ENCODE data around the gene BRIP1.
A peak's percentile ranks its signal among the peaks of the same experiment; 100 is the strongest.

BRIP1 gene

DNA sequence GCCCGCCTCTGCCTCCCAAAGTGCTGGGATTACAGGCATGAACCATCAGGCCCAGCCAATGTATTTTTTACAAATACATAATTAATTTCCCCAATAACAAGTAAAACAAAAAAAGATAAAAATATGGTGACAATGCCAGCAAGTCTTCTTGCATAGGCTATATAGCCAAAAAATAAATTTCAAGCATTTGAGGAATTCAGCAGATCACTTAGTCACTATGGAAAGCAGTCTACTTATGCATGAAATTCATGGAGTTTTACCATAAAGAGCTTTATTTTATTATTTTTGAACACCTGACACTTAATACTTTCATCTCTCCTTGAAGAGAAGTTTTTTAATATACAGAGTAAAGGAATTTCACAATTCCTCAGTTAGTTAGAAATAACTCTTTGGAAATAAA, 56.4 kb downstream of the BRIP1 start:
- Histone ChIP-seq H3K4me1 (ENCODE audit: control insufficient read depth in 1 of 2, insufficient read depth in 2 of 2, low read length in 2 of 2) (no peaks in the 10 kb centered on the region), H3K27ac (ENCODE audit: low read depth, low read length) (no peak overlapping the region), H4K8ac (ENCODE audit: low read depth, low read length) (no peak overlapping the region), H3K4me3 (ENCODE audit: low read depth, low read length) (no peak overlapping the region), H3K9ac (ENCODE audit: low read length) (no peak overlapping the region), H2BK120ac (ENCODE audit: insufficient read depth, low read length, poor library complexity) (no peak overlapping the region), H3K18ac (ENCODE audit: low read length) (no peak overlapping the region), H2BK12ac (ENCODE audit: low read length) (no peak overlapping the region), H3K79me1 (ENCODE audit: low read length) (no peaks in the 10 kb centered on the region), H4K12ac (ENCODE audit: low read depth, low read length) (no peak overlapping the region), H3K23ac (ENCODE audit: low read length) (no peak overlapping the region), H3K4ac (ENCODE audit: low read depth, low read length) (no peak overlapping the region), H3K9me3 (ENCODE audit: insufficient read depth, low read depth, low read length) (no peaks in the 10 kb centered on the region), H3K36me3 (ENCODE audit: control insufficient read depth in 1 of 2, insufficient read depth in 2 of 2, low read length in 2 of 2) (peaks cover 7 to 9% of the 10 kb centered on the region in 2 experiments), H3K27me3 (ENCODE audit: insufficient read depth, low read length) (no peaks in the 10 kb centered on the region), H2AFZ (ENCODE audit: insufficient read depth, low read length, poor library complexity) (no peak overlapping the region), H3K79me2 (ENCODE audit: control insufficient read depth, insufficient read depth, low read length, poor library complexity) (no peaks in the 10 kb centered on the region), H3K4me2 (ENCODE audit: low read length) (no peak overlapping the region), H3K14ac (ENCODE audit: low read length) (no peak overlapping the region), H4K91ac (ENCODE audit: low read depth, low read length) (no peak overlapping the region), H2BK5ac (ENCODE audit: low read depth, low read length, poor library complexity) (no peak overlapping the region), H2AK5ac (ENCODE audit: low read length) (no peak overlapping the region)
- DNase-seq: peak in 1 of 2 donors; percentile 67
- WGBS (ENCODE audit: extremely low coverage, insufficient coverage, insufficient read length): no CpG with 5 or more reads among the region's 1 CpG

DNA sequence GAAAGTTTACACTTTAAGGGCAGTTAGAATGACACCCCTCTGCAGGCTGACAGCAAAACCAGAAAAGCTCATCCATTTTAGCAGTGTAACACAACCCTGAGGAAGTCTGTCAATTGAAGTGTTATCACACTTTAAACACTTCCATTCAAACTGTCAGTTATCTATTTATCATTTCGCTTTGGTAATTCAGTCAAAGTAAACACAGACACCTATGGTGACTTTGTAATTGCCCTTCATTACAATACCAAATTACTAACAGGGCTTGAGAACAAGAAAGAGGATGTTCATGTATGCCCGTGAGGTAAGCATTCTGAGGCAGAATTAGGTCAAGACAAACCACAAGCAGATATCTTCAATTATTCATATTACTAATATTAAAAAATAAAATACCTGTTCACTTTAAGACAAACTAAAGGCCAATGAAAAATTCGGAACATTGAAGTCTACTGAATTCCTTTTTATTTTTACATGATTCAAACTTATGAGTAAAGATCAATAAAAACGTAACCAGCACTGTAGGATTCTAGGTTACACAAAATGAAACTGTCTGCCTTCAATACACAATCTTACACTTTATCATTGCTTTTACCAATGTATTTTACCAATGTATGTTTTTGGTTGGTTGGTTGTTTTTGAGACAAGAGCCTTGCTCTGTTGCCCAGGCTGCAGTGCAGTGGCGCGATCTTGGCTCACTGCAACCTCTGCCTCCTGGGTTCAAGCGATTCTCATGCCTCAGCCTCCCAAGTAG, 57.1 kb downstream of the BRIP1 start:
- Histone ChIP-seq H4K12ac (ENCODE audit: low read depth, low read length) (no peak overlapping the region), H3K36me3 (ENCODE audit: control insufficient read depth in 1 of 2, insufficient read depth in 2 of 2, low read length in 2 of 2) (peaks cover 6 to 7% of the 10 kb centered on the region in 2 experiments), H3K4me1 (ENCODE audit: control insufficient read depth in 1 of 2, insufficient read depth in 2 of 2, low read length in 2 of 2) (no peaks in the 10 kb centered on the region), H2BK5ac (ENCODE audit: low read depth, low read length, poor library complexity) (no peak overlapping the region), H2AFZ (ENCODE audit: insufficient read depth, low read length, poor library complexity) (no peak overlapping the region), H3K79me2 (ENCODE audit: control insufficient read depth, insufficient read depth, low read length, poor library complexity) (no peaks in the 10 kb centered on the region), H3K4me3 (ENCODE audit: low read depth, low read length) (no peak overlapping the region), H2BK120ac (ENCODE audit: insufficient read depth, low read length, poor library complexity) (no peak overlapping the region), H3K4ac (ENCODE audit: low read depth, low read length) (no peak overlapping the region), H3K27me3 (ENCODE audit: insufficient read depth, low read length) (no peaks in the 10 kb centered on the region), H3K14ac (ENCODE audit: low read length) (no peak overlapping the region), H2AK5ac (ENCODE audit: low read length) (no peak overlapping the region), H3K9ac (ENCODE audit: low read length) (no peak overlapping the region), H3K27ac (ENCODE audit: low read depth, low read length) (no peak overlapping the region), H3K9me3 (ENCODE audit: insufficient read depth, low read depth, low read length) (no peaks in the 10 kb centered on the region), H3K4me2 (ENCODE audit: low read length) (no peak overlapping the region), H4K8ac (ENCODE audit: low read depth, low read length) (no peak overlapping the region), H3K18ac (ENCODE audit: low read length) (no peak overlapping the region), H4K91ac (ENCODE audit: low read depth, low read length) (no peak overlapping the region), H3K23ac (ENCODE audit: low read length) (no peak overlapping the region), H3K79me1 (ENCODE audit: low read length) (no peaks in the 10 kb centered on the region), H2BK12ac (ENCODE audit: low read length) (no peak overlapping the region)
- DNase-seq: no peak
- no CpG with 5 or more reads among the region's 7 CpGs for WGBS (ENCODE audit: extremely low coverage, insufficient coverage, insufficient read length)

GRCh38 chr17:61805399-61805798, 57.9 kb downstream of the BRIP1 start:
- no peak overlapping the region for H4K91ac ChIP-seq (ENCODE audit: low read depth, low read length)
- H3K18ac ChIP-seq (ENCODE audit: low read length): no peak overlapping the region
- no peak overlapping the region for H2BK5ac ChIP-seq (ENCODE audit: low read depth, low read length, poor library complexity)
- WGBS (ENCODE audit: extremely low coverage, insufficient coverage, insufficient read length): no CpG with 5 or more reads among the region's 1 CpG
- H3K9me3 ChIP-seq (ENCODE audit: insufficient read depth, low read depth, low read length): no peaks in the 10 kb centered on the region
- H3K27me3 ChIP-seq (ENCODE audit: insufficient read depth, low read length): no peaks in the 10 kb centered on the region
- no peak overlapping the region for H3K4me3 ChIP-seq (ENCODE audit: low read depth, low read length)
- no peaks in the 10 kb centered on the region for H3K79me1 ChIP-seq (ENCODE audit: low read length)
- no peak overlapping the region for H4K8ac ChIP-seq (ENCODE audit: low read depth, low read length)
- H3K4me1 ChIP-seq (ENCODE audit: control insufficient read depth in 1 of 2, insufficient read depth in 2 of 2, low read length in 2 of 2): no peaks in the 10 kb centered on the region
- H3K4ac ChIP-seq (ENCODE audit: low read depth, low read length): no peak overlapping the region
- peak; percentile 32 to 86 for DNase-seq
- no peak overlapping the region for H3K23ac ChIP-seq (ENCODE audit: low read length)
- no peak overlapping the region for H3K27ac ChIP-seq (ENCODE audit: low read depth, low read length)
- H2BK12ac ChIP-seq (ENCODE audit: low read length): no peak overlapping the region
- no peak overlapping the region for H4K12ac ChIP-seq (ENCODE audit: low read depth, low read length)
- H3K14ac ChIP-seq (ENCODE audit: low read length): no peak overlapping the region
- no peak overlapping the region for H3K9ac ChIP-seq (ENCODE audit: low read length)
- H2BK120ac ChIP-seq (ENCODE audit: insufficient read depth, low read length, poor library complexity): no peak overlapping the region
- H3K4me2 ChIP-seq (ENCODE audit: low read length): no peak overlapping the region
- no peaks in the 10 kb centered on the region for H3K79me2 ChIP-seq (ENCODE audit: control insufficient read depth, insufficient read depth, low read length, poor library complexity)
- peaks cover 4 to 5% of the 10 kb centered on the region in 2 experiments for H3K36me3 ChIP-seq (ENCODE audit: control insufficient read depth in 1 of 2, insufficient read depth in 2 of 2, low read length in 2 of 2)
- H2AFZ ChIP-seq (ENCODE audit: insufficient read depth, low read length, poor library complexity): no peak overlapping the region
- H2AK5ac ChIP-seq (ENCODE audit: low read length): no peak overlapping the region

DNA sequence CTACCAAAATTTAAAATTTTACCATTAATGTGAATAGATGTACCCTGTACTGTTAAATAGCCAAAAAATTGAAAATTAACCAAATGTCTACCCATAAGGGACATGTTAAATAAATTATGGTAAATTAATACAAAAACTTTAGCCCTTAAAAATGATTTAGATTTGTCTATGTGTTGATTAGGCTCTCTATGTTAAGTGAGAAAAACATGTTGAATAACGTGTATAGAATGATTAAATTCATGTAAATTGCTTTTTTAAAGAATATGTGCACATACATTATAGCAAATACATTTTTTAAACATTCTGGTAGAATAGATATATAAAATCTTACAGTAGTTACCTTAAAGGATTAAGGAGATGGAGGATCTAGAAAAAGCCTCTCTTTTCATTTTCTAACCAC, 59.5 kb downstream of the BRIP1 start:
- no peaks in the 10 kb centered on the region for H3K79me2 ChIP-seq (ENCODE audit: control insufficient read depth, insufficient read depth, low read length, poor library complexity)
- H3K4me3 ChIP-seq (ENCODE audit: low read depth, low read length): no peak overlapping the region
- no CpG with 5 or more reads among the region's 1 CpG for WGBS (ENCODE audit: extremely low coverage, insufficient coverage, insufficient read length)
- no peak overlapping the region for H3K4me2 ChIP-seq (ENCODE audit: low read length)
- no peak overlapping the region for H3K4ac ChIP-seq (ENCODE audit: low read depth, low read length)
- H3K9ac ChIP-seq (ENCODE audit: low read length): no peak overlapping the region
- no peak overlapping the region for H4K8ac ChIP-seq (ENCODE audit: low read depth, low read length)
- peaks cover 4 to 5% of the 10 kb centered on the region in 2 experiments for H3K36me3 ChIP-seq (ENCODE audit: control insufficient read depth in 1 of 2, insufficient read depth in 2 of 2, low read length in 2 of 2)
- H4K12ac ChIP-seq (ENCODE audit: low read depth, low read length): no peak overlapping the region
- no peak overlapping the region for H2BK12ac ChIP-seq (ENCODE audit: low read length)
- no peak overlapping the region for H4K91ac ChIP-seq (ENCODE audit: low read depth, low read length)
- H3K27me3 ChIP-seq (ENCODE audit: insufficient read depth, low read length): no peaks in the 10 kb centered on the region
- H3K23ac ChIP-seq (ENCODE audit: low read length): no peak overlapping the region
- no peak overlapping the region for H3K27ac ChIP-seq (ENCODE audit: low read depth, low read length)
- no peaks in the 10 kb centered on the region for H3K79me1 ChIP-seq (ENCODE audit: low read length)
- no peak overlapping the region for H3K14ac ChIP-seq (ENCODE audit: low read length)
- no peaks in the 10 kb centered on the region for H3K4me1 ChIP-seq (ENCODE audit: control insufficient read depth in 1 of 2, insufficient read depth in 2 of 2, low read length in 2 of 2)
- H3K9me3 ChIP-seq (ENCODE audit: insufficient read depth, low read depth, low read length): no peaks in the 10 kb centered on the region
- DNase-seq: no peak
- H2BK120ac ChIP-seq (ENCODE audit: insufficient read depth, low read length, poor library complexity): no peak overlapping the region
- H2AK5ac ChIP-seq (ENCODE audit: low read length): no peak overlapping the region
- H2AFZ ChIP-seq (ENCODE audit: insufficient read depth, low read length, poor library complexity): no peak overlapping the region
- H3K18ac ChIP-seq (ENCODE audit: low read length): no peak overlapping the region
- no peak overlapping the region for H2BK5ac ChIP-seq (ENCODE audit: low read depth, low read length, poor library complexity)
